H54 (cell line): ENCODE results near the gene OR2AG1.

Experiments
- DNase-seq: peaks from one replicate; pipeline ENCODE4 v3.0.0; 2011; ENCODE audit warnings: low spot score, mixed read lengths; ENCODE audit not compliant: insufficient read length
- FAIRE-seq: peaks from 3 replicates; lab custom pipeline; 2011; peaks lifted over from hg19 to GRCh38; lab: Jason Lieb, UNC
- POLR2A ChIP-seq: IDR thresholded peaks from 2 replicates; pipeline ENCODE4 v1.6.1; 2011; ENCODE audit warnings: low read depth, mild to moderate bottlenecking, low read length

The OR2AG1 gene

GRCh38 chr11:6782720-6783119 lies at the start of gene OR2AG1:
Gene OR2AG1, plus strand, starts transcription at chr11:6783020. Its CDS starts 2,018 bp downstream, at chr11:6785038.
- TF ChIP-seq POLR2A = no peak
- DNase-seq (no peak), FAIRE-seq (no peak)

DNA sequence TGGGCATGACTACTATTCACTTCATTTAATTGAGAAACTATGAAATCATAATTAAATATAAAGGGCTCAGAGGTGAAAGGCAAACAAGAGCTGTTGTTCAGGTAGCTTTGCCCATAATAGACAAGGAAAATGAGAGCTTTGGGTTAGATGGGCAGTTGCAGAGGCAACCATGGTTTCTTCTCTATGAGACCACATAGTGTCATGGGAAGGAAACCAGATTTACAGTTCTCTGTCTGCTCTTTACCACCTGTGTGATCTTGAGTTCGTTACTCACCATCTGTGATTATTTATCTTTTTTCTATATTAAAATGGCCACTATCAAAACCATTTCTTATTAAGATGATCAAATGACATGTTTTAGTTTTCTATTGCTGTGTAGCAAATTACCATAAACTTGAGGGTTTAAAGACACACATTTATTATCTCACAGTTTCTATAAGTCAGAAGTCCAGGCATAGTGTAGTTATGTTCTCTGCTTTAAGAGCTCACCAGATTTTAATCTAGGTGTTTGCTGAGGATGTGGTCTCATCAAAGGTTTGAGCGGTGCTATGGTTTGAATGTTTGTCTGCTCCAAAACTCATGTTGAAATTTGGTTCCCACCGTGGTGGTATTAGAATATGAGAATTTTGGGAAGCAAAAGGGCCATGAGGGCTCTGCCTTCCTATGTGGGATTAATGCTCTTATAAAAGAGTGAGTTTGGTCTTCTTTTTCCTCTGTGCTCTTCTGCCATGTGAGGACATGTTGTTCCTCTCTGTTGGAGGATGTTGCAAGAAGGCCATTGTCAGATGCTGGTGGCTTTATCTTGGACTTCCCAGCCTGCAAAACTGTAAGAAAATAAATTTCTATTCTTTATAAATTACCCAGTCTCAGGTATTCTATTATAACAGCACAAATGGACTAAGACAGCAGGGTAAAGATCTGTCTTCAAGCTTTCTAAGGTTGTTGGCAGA lies 49.2 kb upstream of the OR2AG1 start:
- FAIRE-seq = no peak
- TF ChIP-seq POLR2A = no peak
- DNase-seq = no peak

- no peak for TF ChIP-seq POLR2A
- no peak for FAIRE-seq
- DNase-seq = no peak
These were observed 48.2 kb upstream of the OR2AG1 start for GRCh38 chr11:6734616-6735015.

GRCh38 chr11:6735306-6735705 lies 47.5 kb upstream of the OR2AG1 start:
- DNase-seq (no peak), FAIRE-seq (peak; percentile 64)
- TF ChIP-seq POLR2A = no peak

- no peak for DNase-seq
- FAIRE-seq = no peak
- TF ChIP-seq POLR2A = no peak
These were observed 46.2 kb upstream of the OR2AG1 start for GRCh38 chr11:6736495-6737121.

- no peak for TF ChIP-seq POLR2A
- peak; percentile 85 for FAIRE-seq
- DNase-seq = peak; percentile 14
These were observed 44.9 kb upstream of the OR2AG1 start for GRCh38 chr11:6737872-6738466.

- TF ChIP-seq POLR2A = no peak
- DNase-seq (no peak), FAIRE-seq (no peak)
These were observed 44.2 kb upstream of the OR2AG1 start for GRCh38 chr11:6738590-6738989.

- no peak for TF ChIP-seq POLR2A
- FAIRE-seq = no peak
These were observed 40.6 kb upstream of the OR2AG1 start for GRCh38 chr11:6742260-6742659.

DNA sequence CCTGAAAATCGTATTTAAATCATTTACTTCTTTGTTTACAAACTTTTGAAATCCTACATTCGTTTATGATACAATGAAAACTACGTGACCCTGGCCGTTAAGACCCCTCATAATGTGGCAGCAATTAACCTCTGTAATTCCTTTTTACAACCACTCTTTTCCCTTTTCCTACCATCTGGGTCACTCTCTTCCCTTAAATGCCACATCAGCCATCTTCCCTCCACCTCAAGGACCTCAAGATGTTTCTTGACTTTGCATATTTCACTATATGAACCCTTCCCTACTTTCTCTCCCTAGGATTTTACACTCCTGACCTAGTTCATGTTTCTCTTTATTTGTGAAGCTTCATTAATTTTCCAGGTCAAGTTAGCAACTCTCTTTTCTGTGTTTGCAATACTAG lies 37.8 kb upstream of the OR2AG1 start:
- no peak for TF ChIP-seq POLR2A
- DNase-seq (no peak), FAIRE-seq (no peak)

More at GRCh38 chr11:6742260-6742659, 40.6 kb upstream of the OR2AG1 start:
- DNase-seq = no peak

- DNase-seq (no peak), FAIRE-seq (no peak)
- no peak for TF ChIP-seq POLR2A
These were observed 37.3 kb upstream of the OR2AG1 start for GRCh38 chr11:6745465-6746015.

- no peak for DNase-seq
- TF ChIP-seq POLR2A = no peak
- FAIRE-seq = no peak
These were observed 36.7 kb upstream of the OR2AG1 start for GRCh38 chr11:6746086-6746618.

DNA sequence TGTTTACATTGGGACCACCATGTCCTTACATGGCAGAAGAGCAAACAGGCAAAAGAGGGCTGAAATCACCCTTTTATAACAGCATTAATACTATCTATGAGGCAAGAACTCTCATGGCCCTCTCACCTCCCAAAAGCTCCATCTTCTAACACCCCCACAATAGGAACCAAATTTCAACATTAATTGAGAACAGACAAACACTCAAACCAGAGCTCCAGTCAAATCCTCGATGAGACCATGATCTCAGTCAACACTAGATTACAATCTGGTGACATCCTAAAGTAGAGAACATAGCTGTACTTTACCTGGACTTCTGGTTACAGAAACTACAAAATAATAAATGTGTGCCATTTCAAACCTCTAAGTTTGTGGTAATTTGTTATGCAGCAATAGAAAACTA lies 36.2 kb upstream of the OR2AG1 start:
- DNase-seq = no peak
- FAIRE-seq = no peak
- TF ChIP-seq POLR2A = no peak

DNA sequence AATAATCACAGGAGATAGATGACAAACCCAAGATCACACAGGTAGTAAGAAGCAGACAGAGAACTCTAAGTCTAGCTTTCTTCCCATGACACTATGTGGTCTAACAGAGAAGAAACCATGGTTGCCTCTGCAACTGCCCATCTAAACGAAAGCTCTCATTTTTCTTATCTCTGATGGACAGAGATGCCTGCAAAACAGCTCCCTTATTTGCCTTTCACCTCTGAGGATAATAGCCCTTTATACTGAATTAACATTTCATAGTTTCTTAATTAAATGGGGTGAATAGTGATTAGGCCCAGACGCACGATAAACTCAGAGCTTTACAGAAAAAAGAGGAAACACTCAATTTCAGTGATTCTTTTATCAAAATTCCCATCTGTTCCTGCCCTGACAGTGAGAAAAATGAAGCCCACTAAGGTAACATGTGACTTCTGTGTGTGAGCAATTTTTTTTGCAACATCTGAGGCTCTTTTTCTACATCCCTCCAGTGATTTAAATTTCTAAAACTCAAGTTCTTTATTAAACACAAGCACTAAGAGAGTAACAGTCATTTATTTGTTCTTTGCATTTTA lies 35.6 kb upstream of the OR2AG1 start:
- no peak for DNase-seq
- no peak for FAIRE-seq
- TF ChIP-seq POLR2A = no peak
